Right lobe of liver (tissue), 6 donors: ENCODE data around the gene C1orf198. TPM values are rescaled to one million over a fixed set of nuclear protein-coding genes. Genes with fewer than 3 reads are reported as not detected.

Experiments used
- ATAC-seq, 4 donors: fragments of 200-7000 bp; cut with Tn5 transposase; one replicate each; pipeline ENCODE4 v1.9.1; 2020; ENCODE audit warnings: mild to moderate bottlenecking in 4 of 4, moderate library complexity in 4 of 4
- DNase-seq, 3 donors: peaks; one replicate each; pipeline ENCODE4 v3.0.0-alpha.2; 2020
- H3K27ac ChIP-seq, 3 donors: fragments of 200-600 bp; one replicate each; pipeline ENCODE4 v1.8.0; 2022
- H3K27me3 ChIP-seq, 2 donors: fragments of 200-600 bp; one replicate each; pipeline ENCODE4 v1.8.0; 2022
- H3K36me3 ChIP-seq, 4 donors: fragments of 200-600 bp; sonication (generic) in 1 of 4; one replicate each; pipeline versions ENCODE4 v1.5.1 to v1.8.0; 2017 to 2022; ENCODE audit warnings: control low read depth in 1 of 4
- H3K4me1 ChIP-seq, 4 donors: fragments of 200-600 bp; sonication (generic) in 1 of 4; one replicate each; pipeline versions ENCODE4 v1.5.1 to v1.8.0; 2017 to 2022; ENCODE audit warnings: control low read depth in 1 of 4
- H3K4me3 ChIP-seq, 3 donors: fragments of 200-600 bp; one replicate each; pipeline ENCODE4 v1.8.0; 2022
- H3K9me3 ChIP-seq, 4 donors: fragments of 200-600 bp; sonication (generic) in 1 of 4; one replicate each; pipeline versions ENCODE4 v1.5.1 to v1.8.0; 2017 to 2022; ENCODE audit warnings: control low read depth in 1 of 4
- CTCF ChIP-seq, 4 donors: fragments of 200-600 bp in 3 of 4; fragments of 450-650 bp in 1 of 4; IDR thresholded peaks; one replicate each; pipeline versions ENCODE4 v1.5.1 to v1.8.0; 2016 to 2022; ENCODE audit warnings: antibody characterized with exemption in 4 of 4, mild to moderate bottlenecking in 2 of 4
- POLR2A ChIP-seq: fragments of 450-650 bp; IDR thresholded peaks from one replicate; pipeline ENCODE4 v1.6.1; 2017; ENCODE audit warnings: antibody characterized with exemption, mild to moderate bottlenecking
- WGBS: methylation state at CpG from one replicate; pipeline ENCODE4 v1.1.6; 2018; ENCODE audit warnings: low coverage, low lambda C conversion rate; ENCODE audit not compliant: insufficient coverage; ENCODE audit errors: missing lambda C conversion rate; 5-methylcytosine and 5-hydroxymethylcytosine counted together
- intact Hi-C, 2 donors: fragments of 100-400 bp; cut with DNase I; formaldehyde crosslinking; loops; one replicate each; pipeline versions ENCODE4 v1.11.2 to v1.14.1; 2022
- total RNA-seq, 6 experiments: library from RNA; depleted of rRNA in 2 of 6; stranded (reverse); fragments of >200 nt in 2 of 6; fragmentation: NEBNext Ultra II Directional in 3 of 6; extraction: Animal tissue kit (Norgen Biotek cat#: 25700) in 3 of 6; gene quantifications; one replicate each; pipeline versions ENCODE4 v1.1.0 to v1.2.4, GENCODE V29; 2016 to 2023
- donor health status: DM: no; HTN: yes; CAD: no.
- donor health status: DM: no; HTN: no; CAD: no.
- donor health status: DM: no; HTN: no; CAD: no.
- donor health status: DM: no; HTN: yes; CAD: no.
- donor health status: DM: no; HTN: yes; CAD: no.

The C1orf198 gene
- total RNA-seq, 6 experiments from 2014 or later: 4.2 to 33.7 (median 17.2) TPM

GRCh38 chr1:230839173-230839572 is 29.1 kb downstream of the C1orf198 start:
- intact Hi-C loops: no loop called here
- DNase-seq: no peak
- Histone ChIP-seq H3K27me3 (no peaks in the 10 kb centered on the region), H3K9me3 (no peaks in the 10 kb centered on the region), H3K4me1 (no peaks in the 10 kb centered on the region), H3K27ac (no peak overlapping the region), H3K36me3 (peaks cover 0 to 7% (median 0%) of the 10 kb centered on the region in 4 donors), H3K4me3 (no peak overlapping the region)
- 90% methylated on average over 10 of the region's 10 CpGs for WGBS
- TF ChIP-seq CTCF (IDR thresholded peaks at IDR 0.05): no peak
- no peak for TF ChIP-seq POLR2A
- no peak for ATAC-seq

- Histone ChIP-seq H3K27me3 (no peaks in the 10 kb centered on the region), H3K36me3 (peaks cover 0 to 7% (median 0%) of the 10 kb centered on the region in 4 donors), H3K9me3 (no peaks in the 10 kb centered on the region), H3K4me1 (no peaks in the 10 kb centered on the region), H3K27ac (no peak overlapping the region), H3K4me3 (no peak overlapping the region)
- TF ChIP-seq CTCF (IDR thresholded peaks at IDR 0.05) (no peak), POLR2A (no peak)
- intact Hi-C loops: no loop called here
- DNase-seq (no peak), ATAC-seq (no peak)
- 92% methylated on average over 5 of the region's 5 CpGs for WGBS
These were observed 31.5 kb downstream of the C1orf198 start for GRCh38 chr1:230836793-230837192.

GRCh38 chr1:230836347-230836746 is 32.0 kb downstream of the C1orf198 start:
- H3K27me3 ChIP-seq: no peaks in the 10 kb centered on the region
- intact Hi-C loops: no loop called here
- peaks cover 0 to 7% (median 0%) of the 10 kb centered on the region in 4 donors for H3K36me3 ChIP-seq
- TF ChIP-seq POLR2A: no peak
- no peak for TF ChIP-seq CTCF (IDR thresholded peaks at IDR 0.05)
- H3K4me1 ChIP-seq: no peaks in the 10 kb centered on the region
- ATAC-seq (no peak), DNase-seq (no peak)
- no peak overlapping the region for H3K4me3 ChIP-seq
- no peak overlapping the region for H3K27ac ChIP-seq
- H3K9me3 ChIP-seq: no peaks in the 10 kb centered on the region
- 91% methylated on average over 5 of the region's 5 CpGs for WGBS

- Histone ChIP-seq H3K36me3 (peaks cover 0 to 4% (median 0%) of the 10 kb centered on the region in 4 donors), H3K27me3 (no peaks in the 10 kb centered on the region), H3K4me3 (no peak overlapping the region), H3K27ac (no peak overlapping the region), H3K9me3 (no peaks in the 10 kb centered on the region), H3K4me1 (no peaks in the 10 kb centered on the region)
- DNase-seq: no peak
- TF ChIP-seq CTCF (IDR thresholded peaks at IDR 0.05): no peak
- no peak for TF ChIP-seq POLR2A
- intact Hi-C loops: no loop called here
- no peak for ATAC-seq
- 23% methylated on average over 3 of the region's 3 CpGs for WGBS
These were observed 34.0 kb downstream of the C1orf198 start for GRCh38 chr1:230834292-230834691.

DNA sequence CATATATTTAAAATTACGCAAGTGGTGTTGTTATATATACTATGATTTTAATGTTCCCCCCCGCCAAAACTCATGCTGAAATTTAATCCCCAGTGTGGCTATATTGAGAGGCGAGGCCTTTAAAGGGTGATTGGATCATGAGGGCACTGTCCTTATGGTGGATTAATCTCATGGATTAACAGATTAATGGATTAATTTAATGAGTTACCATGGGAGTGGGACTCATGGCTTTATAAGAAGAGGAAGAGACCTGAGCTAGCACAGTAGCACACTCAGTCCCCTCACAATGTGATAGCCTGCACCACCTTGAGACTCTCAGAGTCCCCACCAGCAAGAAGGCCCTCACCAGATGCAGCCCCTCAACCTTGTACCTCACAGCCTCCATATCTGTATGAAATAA is 34.8 kb downstream of the C1orf198 start:
- Histone ChIP-seq H3K36me3 (no peaks in the 10 kb centered on the region), H3K4me3 (no peak overlapping the region), H3K4me1 (no peaks in the 10 kb centered on the region), H3K27me3 (no peaks in the 10 kb centered on the region), H3K9me3 (no peaks in the 10 kb centered on the region), H3K27ac (no peak overlapping the region)
- WGBS: 73% methylated on average over 3 of the region's 3 CpGs
- no peak for DNase-seq
- intact Hi-C loops: no loop called here
- TF ChIP-seq POLR2A (no peak), CTCF (IDR thresholded peaks at IDR 0.05) (no peak)
- ATAC-seq: no peak
